Inferior parietal cortex (tissue), 1 donor: ENCODE measurements around the gene ITGA6.

Experiments
- DNase-seq: peaks from one replicate; pipeline ENCODE4 v3.0.0-alpha.2; 2016; ENCODE audit errors: extremely low spot score

The ITGA6 gene

DNA sequence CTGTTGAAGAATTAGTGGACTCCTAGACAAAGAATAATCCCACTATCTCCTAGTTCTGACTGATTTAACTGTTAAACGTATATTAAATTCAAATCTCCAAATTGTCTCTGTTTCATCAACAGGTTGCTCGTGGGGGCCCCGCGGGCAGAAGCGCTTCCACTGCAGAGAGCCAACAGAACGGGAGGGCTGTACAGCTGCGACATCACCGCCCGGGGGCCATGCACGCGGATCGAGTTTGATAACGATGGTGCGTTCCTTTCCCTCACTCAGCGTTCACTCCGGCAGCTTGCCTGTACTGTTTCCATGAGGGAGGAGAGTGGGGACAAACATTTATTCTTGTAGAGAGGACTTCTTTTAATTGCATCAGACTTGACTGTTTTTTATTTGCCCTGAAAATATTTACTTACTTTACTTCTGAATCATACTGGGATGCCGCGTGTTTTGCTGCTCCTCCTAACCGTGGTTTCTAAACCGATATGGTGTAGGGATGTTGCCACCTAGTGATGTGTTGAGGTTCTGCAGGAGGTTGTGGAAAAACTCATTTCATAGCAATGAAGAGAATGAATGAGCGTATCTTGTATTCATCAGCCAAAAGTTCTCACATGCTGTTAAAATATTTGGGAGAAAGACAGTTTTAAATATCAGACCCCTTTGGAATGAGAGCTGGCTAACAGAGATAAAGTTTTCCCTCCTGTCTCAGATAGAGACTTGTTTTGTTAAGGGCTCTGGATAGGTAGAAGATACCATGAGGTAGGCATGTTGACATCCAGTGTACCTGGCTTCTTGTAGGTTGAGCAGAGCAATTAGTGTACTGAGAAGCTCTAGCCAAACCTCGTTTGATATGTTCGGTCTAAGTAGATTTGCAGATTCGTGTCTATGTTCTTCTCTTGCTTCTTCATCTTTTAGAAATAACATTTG, 38.3 kb downstream of the ITGA6 start:
- peak; percentile 90 for DNase-seq

DNA sequence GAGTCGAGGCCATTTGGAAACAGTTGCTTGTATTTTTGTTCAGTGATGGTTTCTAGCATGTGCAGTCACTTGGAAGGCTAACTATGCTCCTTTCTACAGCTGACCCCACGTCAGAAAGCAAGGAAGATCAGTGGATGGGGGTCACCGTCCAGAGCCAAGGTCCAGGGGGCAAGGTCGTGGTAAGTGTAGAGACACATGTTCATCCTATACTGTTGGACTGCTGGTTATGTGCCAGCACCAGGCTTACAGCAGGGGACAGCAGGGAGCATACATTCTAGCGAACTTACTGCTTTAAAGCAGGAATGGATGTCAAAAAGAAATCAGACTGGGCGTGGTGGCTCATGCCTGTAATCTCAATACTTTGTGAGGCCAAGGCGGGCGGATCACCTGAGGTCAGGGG, 40.0 kb downstream of the ITGA6 start:
- DNase-seq, result no peak

DNA sequence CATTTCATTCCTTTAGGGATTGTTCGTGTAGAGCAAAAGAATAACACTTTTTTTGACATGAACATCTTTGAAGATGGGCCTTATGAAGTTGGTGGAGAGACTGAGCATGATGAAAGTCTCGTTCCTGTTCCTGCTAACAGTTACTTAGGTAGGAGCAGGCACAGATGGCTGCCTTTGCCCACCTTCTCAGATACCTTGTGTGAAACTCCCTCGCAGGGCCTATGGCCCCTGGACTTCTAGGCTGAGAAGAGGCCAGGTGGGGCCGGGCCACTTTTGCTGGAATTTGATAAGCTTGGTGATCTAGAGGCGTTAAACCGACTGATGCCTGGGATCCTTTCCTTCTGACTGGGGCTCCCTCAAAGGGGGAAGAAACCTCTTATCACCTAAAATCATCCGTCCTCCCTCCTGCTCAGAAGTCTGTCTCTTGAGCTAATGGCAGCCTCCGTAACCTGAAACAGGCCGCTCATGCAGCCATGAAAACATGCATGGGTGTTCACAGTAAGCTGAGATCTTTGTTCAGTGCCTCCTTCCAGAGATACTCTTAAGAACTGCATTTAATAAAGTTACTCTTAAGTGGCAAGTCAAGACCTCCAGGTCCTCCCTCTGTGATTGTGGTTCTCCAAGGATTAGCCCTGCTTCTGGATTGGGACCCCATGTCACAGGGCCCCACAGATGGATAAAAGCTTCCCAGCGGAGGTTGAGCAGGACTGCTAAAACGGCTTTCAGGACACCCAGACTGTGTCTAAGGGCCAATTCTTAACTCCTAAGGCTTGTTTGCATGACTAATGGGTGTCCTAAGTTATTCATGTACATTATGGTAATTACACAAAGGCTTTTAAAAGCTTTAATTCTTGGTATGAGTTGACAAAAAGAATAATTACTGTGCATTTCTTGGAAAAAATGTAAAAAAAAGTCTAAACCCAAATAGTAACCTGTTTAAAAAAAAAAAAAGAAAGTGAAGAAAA, 43.9 kb downstream of the ITGA6 start:
- no peak for DNase-seq

DNA sequence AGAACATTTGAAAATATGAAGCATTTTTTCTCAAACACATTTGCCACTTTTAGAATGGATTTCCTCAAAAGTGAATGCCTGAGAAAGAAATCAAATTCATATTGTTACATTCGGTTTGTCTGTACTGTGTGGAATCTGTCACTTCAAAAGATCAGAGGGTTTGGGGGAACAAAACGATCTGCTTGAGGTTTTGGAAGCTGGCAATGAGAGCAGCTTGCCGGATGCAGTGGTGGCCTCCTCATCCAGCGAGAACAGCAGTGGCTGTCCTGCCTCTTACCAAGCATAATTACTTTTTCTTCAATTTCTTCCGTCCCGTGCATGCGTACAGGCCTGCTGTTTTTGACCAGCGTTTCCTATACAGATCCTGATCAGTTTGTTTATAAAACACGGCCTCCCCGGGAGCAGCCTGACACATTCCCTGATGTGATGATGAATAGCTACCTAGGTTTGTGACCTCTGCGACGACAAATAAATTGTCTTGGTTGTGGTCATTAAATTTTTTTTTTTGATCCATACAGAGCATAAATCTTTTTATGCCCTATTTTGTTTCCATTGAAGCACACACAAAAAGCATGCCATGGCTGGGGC, 45.2 kb downstream of the ITGA6 start:
- DNase-seq, result no peak

DNA sequence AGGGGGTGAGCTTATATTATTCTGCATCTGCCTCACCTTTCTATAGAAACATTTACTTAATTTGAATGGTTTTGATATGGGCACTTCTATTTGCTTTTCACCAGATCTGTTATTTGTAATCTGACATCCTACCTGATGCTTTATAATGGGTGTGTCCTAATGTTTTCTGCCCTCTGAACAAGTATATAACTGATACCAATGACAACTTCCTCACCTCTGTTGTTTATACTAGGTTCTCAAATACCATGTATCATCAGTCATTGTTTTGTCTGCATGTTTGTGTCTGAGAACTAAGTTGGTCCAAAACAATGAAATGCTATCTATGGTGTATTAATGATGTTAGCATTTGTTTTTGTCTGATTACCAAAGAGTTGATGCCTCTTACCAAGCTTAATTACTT, 45.8 kb downstream of the ITGA6 start:
- DNase-seq, result no peak

DNA sequence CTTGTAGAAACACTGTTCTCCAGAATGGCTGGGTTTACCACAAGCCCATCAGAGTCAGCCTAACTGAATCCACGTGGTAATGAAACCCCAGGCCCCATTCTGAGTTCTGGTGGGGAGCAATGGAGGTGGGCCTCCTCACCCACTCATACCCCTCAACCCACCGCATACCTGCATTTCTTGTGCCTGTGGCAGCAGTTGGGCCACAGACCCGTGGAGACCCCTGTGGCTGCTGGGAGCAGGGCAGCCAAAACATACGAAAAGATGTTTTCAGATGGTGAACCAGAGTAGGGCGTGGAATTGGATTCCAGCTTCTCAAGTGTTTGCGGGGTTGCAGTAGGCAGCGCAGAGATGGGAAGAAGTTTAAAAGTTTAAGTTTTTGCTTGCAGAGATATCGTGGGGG, 51.0 kb downstream of the ITGA6 start:
- DNase-seq, result no peak

DNA sequence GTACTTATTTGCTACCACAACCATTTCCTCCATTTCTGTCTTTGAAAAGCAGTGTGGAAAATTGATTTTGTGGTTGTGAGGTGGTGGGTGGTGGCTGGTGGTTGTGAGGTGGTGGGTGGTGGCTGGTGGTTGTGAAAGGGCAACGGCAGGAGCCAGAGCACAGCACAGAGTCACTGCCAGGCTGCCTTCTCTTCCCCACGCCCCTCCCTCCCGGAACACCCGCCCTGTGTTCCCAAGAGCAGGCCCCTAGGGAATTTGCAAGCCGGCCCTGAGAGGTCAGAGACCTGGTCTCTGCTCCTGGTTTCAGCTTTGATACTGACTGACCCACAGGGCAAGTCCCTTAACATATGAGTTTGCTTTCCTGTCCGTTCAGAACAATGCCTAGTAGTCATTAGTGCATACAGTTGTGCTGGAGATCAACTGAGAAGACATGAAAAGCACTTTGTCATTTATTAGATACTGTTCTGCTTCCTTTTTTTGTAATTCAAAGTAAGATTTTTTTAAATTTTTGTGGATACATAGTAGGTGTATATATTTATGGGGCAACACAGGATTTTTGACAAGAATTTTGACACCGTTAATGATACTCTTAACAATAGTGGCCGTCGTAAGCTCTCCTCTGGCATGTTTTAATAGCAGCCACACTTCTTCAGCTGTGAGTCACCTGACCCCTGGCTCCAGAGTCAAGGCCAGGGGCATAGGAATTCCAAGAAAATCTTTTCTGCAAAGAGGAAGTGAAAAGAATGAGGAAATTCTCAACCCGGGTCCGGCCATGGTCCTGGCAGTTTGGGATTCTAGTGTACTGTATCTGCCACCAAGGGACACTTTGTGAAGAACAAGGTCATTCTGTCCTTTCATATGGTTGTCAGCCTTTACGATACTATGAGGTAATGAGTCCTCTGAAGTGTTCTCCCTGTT, 53.2 kb downstream of the ITGA6 start:
- no peak for DNase-seq

DNA sequence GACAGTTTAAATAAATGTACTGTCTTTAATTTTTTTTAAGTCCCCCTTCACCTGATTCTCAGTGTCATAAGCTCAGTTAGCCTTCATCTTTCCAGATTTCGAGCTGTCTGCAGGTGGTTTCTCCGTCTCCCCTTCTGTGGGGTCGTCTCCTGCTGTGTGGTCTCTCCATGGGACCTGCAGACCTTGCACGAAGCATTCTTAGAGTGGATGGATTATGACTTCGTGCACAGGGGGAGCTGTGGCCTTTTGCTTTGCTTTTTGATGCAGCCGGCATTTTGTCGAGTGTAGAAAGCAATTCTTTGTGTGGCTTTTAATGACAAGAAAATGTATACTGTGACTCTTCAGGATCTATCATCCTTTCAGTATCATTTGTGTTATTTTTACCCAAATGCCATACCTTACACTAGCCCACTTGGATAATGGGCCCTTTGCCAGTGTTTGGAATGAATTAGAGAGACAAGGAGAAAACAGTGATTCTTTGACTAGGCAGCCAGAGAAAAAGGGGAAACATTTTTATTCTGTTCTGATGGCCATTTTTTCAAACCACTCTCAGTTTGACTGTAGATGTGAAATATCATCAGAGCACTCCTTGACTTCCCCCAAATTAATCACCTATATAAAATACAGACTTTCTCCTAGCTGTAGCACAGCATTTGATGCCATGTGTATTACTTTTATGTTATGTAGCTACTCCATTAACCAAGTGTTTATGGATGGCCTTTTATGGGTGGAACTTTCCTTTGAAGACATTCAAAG, 54.3 kb downstream of the ITGA6 start:
- no peak for DNase-seq

DNA sequence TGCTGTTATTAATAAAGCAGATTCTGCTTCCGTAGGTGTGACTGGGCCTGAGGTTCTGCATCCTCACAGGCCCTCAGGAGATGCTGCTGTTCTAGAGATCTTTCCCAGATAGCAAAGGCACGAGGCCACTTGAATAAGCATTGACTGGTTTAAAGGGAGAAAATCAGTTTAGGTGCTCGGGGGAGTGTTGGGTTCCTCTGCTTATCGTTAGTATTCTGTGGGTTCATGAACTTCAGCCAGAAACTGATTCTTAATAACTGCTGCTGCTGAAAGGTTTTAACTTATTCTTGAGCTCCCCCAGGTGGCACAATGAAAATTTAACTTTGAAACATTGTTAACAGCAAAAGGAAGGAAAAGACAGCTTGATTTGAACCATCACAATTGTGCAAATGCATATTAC, 56.9 kb downstream of the ITGA6 start:
- DNase-seq, result peak; percentile 53

DNA sequence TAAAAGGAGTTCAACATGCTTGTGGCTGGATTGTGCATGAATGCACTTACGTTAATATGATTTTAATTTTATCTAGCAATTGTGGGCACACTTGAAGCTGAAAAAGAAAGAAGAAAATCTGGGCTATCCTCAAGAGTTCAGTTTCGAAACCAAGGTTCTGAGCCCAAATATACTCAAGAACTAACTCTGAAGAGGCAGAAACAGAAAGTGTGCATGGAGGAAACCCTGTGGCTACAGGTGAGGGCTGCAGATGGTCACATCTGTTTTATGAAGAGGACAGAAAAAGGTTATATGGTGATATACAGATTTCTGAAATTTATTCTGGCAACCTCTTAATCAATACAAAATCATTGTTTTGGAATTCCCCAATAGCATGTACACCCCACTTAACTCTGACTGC, 57.3 kb downstream of the ITGA6 start:
- no peak for DNase-seq

DNA sequence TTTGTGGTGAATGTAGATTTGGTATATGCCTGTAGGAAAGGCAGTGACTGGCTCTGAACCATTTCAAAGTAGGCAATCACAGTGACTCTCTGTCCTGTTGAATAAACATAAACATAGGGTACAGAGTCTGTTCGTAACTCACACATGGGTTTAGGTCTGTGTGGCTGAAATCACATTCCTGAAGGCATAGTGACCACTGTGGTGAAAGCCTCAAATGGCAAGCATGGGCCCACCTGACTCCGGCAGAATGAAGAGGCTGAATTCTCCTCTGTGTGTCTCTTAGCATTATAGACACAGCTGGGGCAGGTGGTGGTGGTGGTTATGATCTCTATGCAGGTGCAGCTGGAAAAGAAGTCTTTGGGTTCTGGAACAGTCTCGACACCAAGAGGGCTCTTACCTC, 61.2 kb downstream of the ITGA6 start:
- DNase-seq, result no peak

DNA sequence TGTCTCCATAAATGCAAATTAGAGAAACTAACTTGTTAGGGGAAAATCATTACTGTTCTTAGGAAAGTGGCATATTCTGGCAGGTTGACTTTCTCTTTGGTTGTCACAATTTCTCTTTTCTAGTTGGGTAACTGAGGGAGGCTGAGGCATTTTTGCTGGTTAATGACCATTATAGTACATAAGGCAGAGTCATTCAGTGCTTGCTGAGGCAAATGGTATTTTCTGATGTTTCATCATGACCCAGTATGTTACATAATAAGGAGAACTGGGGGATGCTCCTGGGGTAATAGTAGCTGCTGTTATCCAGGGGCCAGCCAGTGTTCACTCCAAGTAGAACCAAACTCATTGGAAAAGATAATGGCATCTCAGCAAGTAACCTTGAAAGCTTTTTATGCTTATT, 62.3 kb downstream of the ITGA6 start:
- no peak for DNase-seq

DNA sequence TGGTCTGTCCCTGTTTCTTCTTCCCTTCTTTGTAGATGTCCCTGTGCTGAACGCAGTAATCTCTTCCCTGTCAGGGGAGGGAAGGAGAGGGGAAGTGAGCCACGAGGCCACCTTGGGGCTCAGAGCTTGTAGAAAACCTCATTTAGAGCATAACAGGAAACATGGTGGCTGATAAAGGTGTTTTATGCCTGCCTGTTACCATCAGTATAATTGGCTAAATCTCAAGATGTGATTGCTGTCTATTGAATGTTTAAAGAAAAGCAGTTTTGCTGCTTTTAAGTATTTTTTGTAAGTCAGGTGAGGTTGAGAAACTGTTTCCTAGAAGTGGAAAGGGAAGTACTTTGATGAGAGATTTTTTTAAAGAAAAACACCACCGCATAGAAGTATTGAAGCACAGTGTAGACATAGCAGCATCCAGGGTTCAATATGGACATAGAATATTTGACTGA, 68.8 kb downstream of the ITGA6 start:
- no peak for DNase-seq

DNA sequence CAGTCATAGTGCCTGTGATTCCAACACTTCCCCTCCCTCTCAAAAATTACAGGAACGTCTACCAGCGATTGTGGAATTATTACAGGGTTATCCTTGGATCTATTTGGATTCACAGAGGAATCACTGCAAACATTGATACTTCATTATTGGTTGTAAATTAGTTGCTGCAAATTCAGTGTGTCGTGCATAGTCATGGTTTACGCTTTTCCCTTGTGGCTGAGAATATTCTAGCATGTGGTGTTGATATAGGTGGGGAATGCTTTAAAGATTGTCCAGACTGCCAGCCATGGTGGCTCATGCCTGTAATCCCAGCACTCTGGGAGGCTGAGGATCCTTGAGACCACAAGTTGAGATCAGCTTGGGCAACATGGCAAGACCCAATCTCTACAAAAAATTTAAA, 79.8 kb downstream of the ITGA6 start:
- DNase-seq, result no peak

DNA sequence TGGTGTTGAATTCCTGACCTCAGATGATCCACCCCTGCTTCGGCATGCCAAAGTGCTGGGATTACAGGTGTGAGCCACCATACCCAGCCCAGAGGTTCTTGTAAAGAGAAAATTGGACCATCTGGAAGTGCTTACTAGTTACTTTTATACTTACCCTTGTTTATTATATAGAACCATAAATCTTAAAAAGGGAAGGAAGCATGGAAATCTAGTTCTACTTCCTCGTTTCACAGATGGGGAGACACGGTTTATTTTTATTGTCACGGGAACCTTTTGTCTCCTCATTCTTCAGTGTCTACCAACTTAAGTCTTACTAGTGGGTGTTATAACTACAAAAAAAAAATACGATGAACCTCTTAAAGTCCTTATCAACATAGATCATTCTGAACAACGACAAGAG, 82.7 kb downstream of the ITGA6 start:
- DNase-seq, result no peak

DNA sequence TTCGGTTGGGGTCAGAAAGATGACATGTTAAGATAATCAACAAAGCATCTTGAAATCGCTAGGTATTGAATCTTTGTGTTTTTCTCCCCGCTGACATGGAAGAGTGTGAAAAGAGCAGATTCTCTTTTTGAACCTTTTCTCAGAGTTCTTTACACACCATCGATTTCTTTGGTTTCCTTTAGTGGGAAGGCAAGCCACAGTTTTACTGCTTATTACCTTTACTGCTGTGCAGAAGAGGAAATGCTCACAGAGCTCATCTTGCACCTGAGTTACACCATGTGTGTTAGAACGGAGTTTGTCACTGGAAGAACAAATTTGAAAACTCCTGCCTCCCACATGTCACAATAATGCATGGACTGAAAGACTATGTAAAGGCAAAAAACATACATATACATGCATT, 83.2 kb downstream of the ITGA6 start:
- no peak for DNase-seq

DNA sequence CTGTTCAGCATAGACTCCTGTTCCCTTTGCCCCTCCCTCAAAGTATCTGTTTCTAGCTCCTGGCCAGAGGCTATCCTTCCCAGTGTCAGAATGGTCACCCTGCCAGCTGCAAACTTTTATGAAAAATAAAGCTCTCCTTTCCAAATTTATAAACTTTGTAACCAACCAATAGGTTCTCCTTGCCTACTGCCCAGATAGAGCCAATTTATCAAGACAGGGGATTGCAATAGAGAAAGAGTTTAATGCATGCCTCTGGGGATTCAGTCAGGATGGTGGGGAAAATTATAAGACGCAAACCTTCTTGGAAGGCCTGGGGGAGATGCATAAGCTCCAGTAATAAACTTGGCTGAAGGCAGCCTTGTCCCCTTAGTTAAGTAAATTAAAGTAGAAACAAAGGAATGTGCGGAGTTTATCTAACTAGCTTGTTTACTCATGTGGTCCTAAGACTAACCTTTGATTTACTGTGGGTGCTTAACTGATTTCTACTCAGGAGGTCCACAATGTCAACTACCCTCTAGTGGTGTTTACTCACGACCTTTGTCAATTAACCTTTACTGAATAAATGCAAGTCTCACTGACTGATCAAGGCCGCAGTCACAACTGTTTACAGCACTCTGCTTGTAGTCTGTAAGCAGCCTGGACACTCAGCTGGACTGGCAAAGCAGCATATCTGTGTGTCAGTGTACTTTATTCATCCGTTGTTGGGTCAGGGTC, 85.6 kb downstream of the ITGA6 start:
- no peak for DNase-seq

DNA sequence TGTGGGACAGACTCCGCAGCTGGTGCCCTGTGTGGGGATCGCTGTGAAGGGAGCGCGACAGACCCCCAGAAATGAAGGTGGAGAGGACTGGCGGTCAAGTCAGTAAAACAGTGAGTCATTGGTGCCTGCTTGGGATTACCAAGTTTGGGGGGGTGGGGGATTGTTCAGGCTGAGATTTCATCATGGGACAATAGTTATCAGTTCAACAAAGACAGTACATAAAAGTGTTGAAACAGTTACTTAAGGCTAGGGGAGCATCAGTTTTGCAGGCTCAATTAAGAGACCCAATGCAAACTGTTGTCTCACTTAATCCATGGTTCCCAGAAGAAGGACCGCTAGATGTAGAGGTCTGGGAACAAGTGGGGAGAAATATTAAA, 86.1 kb downstream of the ITGA6 start:
- DNase-seq, result no peak

DNA sequence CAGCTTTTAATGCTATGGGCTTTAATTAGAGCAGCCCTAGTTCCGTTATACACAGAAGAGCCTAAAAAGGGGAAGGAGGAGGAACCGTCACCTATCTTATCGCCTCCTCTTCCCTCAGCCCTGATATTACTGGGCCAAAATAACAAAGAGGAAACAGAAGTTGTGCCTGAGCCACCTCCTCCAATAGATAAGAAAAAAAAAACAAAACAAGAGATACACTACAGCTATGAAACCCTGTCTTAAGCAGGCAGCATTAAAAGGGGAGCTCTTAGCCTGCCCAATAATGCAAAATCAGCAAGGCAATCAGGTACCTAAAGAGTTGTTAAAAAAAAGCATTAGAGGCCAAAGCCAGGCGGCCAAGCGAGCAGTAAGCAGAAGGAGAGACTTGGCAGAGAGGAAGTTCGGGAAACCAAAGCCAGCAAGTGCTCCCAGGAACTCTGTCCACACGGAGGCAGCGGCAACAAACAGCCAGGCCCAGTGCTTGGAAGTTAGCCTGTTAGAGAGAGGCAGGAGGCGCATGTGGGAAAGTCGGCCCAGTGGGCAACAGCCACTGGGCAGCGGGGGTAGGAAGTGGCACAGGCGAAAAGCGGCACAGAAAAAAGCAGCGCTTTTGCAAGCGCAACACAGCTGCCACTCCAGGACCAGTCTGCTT, 86.7 kb downstream of the ITGA6 start:
- DNase-seq, result peak; percentile 9
